Coronary artery (tissue), 2 donors: ENCODE measurements around the gene KRT73.
A peak's percentile ranks its signal among the peaks of the same experiment; 100 is the strongest.

ENCODE experiments used
- DNase-seq: peaks from one replicate; pipeline ENCODE4 v3.0.0-alpha.2; 2017; ENCODE audit warnings: low spot score
- H3K27ac ChIP-seq, 2 donors: fragments of 200-600 bp; sonication (generic); one replicate each; pipeline ENCODE4 v1.5.1; 2016 to 2019
- H3K4me3 ChIP-seq: fragments of 200-600 bp; sonication (generic); 2 replicates; pipeline ENCODE4 v1.5.1; 2016; ENCODE audit warnings: mild to moderate bottlenecking, moderate library complexity
- CTCF ChIP-seq: fragments of 200-600 bp; sonication (generic); IDR thresholded peaks from one replicate; pipeline ENCODE4 v1.5.1; 2019; ENCODE audit warnings: antibody characterized with exemption

Gene KRT73

GRCh38 chr12:52661668-52662067, 43.3 kb upstream of the KRT73 start:
- no peak overlapping the region for H3K27ac ChIP-seq
- no peak for DNase-seq
- H3K4me3 ChIP-seq = no peak overlapping the region
- TF ChIP-seq CTCF = no peak

- no peak for DNase-seq
- no peak overlapping the region for H3K27ac ChIP-seq
- no peak overlapping the region for H3K4me3 ChIP-seq
- no peak for TF ChIP-seq CTCF
Measured at GRCh38 chr12:52660934-52661499, 42.7 kb upstream of the KRT73 start.

GRCh38 chr12:52659951-52660350, 41.6 kb upstream of the KRT73 start:
- TF ChIP-seq CTCF = no peak
- DNase-seq = peak; percentile 16
- H3K4me3 ChIP-seq = no peak overlapping the region
- no peak overlapping the region for H3K27ac ChIP-seq

DNA sequence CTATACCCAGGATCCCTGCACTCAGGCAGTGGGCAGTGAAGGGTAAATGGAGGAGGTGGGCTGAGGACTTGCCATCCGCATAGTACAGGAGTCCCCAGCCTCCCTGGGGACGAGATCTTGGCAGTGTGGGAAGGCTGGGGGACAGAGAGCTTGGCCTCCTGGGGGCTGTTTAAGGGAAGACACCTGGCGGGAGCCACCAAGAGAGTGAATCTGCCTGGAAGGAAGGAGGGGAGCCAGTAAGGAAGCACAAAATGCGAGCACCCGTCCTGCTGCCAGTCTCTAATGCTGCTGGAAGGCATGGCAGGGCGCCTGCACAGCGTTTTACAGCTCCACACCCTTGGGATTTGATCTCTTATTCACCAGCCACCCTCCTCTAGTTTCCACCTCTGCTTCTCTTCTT, 41.0 kb upstream of the KRT73 start:
- TF ChIP-seq CTCF = no peak
- DNase-seq = peak; percentile 47

GRCh38 chr12:52658196-52658595, 39.8 kb upstream of the KRT73 start:
- TF ChIP-seq CTCF = no peak
- DNase-seq = peak; percentile 50

More for the DNA sequence above, 41.0 kb upstream of the KRT73 start:
- Histone ChIP-seq H3K4me3 (no peak overlapping the region), H3K27ac (no peak overlapping the region)

GRCh38 chr12:52657250-52657902, 39.0 kb upstream of the KRT73 start:
- no peak for TF ChIP-seq CTCF
- no peak overlapping the region for H3K27ac ChIP-seq
- H3K4me3 ChIP-seq = no peak overlapping the region
- DNase-seq = peak; percentile 36

More at GRCh38 chr12:52658196-52658595, 39.8 kb upstream of the KRT73 start:
- Histone ChIP-seq H3K27ac (no peak overlapping the region), H3K4me3 (no peak overlapping the region)

- Histone ChIP-seq H3K27ac (no peak overlapping the region), H3K4me3 (no peak overlapping the region)
- TF ChIP-seq CTCF = no peak
- DNase-seq = no peak
Measured at GRCh38 chr12:52656616-52657015, 38.3 kb upstream of the KRT73 start.
